HepG2 (cell line): ENCODE data around the gene FASLG. TPM values are rescaled to one million over a fixed set of nuclear protein-coding genes. Genes with fewer than 3 reads are reported as not detected.

Experiments
- ATAC-seq: fragments of 200-7000 bp; cut with Tn5 transposase; 3 replicates; pipeline ENCODE4 v1.9.1; 2020; ENCODE audit warnings: mild to moderate bottlenecking, moderate library complexity
- BruUV-seq: library from RNA; stranded (reverse); fragments of 400-500 nt; replicated peaks from 2 replicates; lab custom pipeline; 2021; lab: Mats Ljungman, UMichigan
- CTCF ChIA-PET: fragments of 300-600 bp; formaldehyde crosslinking; extraction: SDS; loops from one replicate; lab custom pipeline; 2021; ENCODE audit warnings: low total read pairs, inconsistent platforms, low intra/inter-chr PET ratio; lab: Yijun Ruan, JAX
- POLR2A ChIA-PET: fragments of 350-600 bp; sonication (Branson Sonifier 250); formaldehyde crosslinking; loops from one replicate; lab custom pipeline; 2020; ENCODE audit warnings: antibody characterized with exemption, inconsistent platforms; lab: Yijun Ruan, JAX
- DNase-seq: peaks from one replicate; pipeline ENCODE4 v3.0.0-alpha.2; 2015; ENCODE audit warnings: low spot score
- FAIRE-seq: peaks from 3 replicates; lab custom pipeline; 2011; peaks lifted over from hg19 to GRCh38; lab: Jason Lieb, UNC
- H2AFZ ChIP-seq: one replicate; pipeline ENCODE4 v1.6.1; 2011; ENCODE audit warnings: low read length, inconsistent platforms
- H3K27ac ChIP-seq: fragments of 300-600 bp; 3 replicates; pipeline ENCODE4 v1.8.0; 2011; ENCODE audit warnings: mixed run types, mild to moderate bottlenecking, mixed read lengths, low read length, inconsistent platforms; ENCODE audit not compliant: insufficient read depth; ENCODE audit errors: extremely low read length
- H3K27me3 ChIP-seq, 2 experiments: fragments of 200-600 bp in 1 of 2; 2 replicates in 1 of 2; 3 replicates in 1 of 2; pipeline versions ENCODE4 v1.6.0 to v1.8.0; 2011; ENCODE audit warnings: low read length in 2 of 2, mild to moderate bottlenecking in 2 of 2, moderate library complexity in 2 of 2, inconsistent platforms in 1 of 2; ENCODE audit not compliant: insufficient read depth in 2 of 2, control insufficient read depth in 1 of 2
- H3K36me3 ChIP-seq, 2 experiments: fragments of 200-600 bp in 1 of 2; replicated peaks in 1 of 2; 2 replicates in 1 of 2; 3 replicates in 1 of 2; pipeline versions ENCODE4 v1.5.1 to v1.8.0; 2011; ENCODE audit warnings: low read length in 2 of 2, inconsistent platforms in 1 of 2; ENCODE audit not compliant: insufficient read depth in 2 of 2, control insufficient read depth in 1 of 2
- H3K4me1 ChIP-seq: 2 replicates; pipeline ENCODE4 v1.5.1; 2012; ENCODE audit warnings: low read length, inconsistent platforms; ENCODE audit not compliant: insufficient read depth
- H3K4me2 ChIP-seq: 2 replicates; pipeline ENCODE4 v1.6.0; 2011; ENCODE audit warnings: low read depth, low read length, inconsistent platforms
- H3K4me3 ChIP-seq, 3 experiments: fragments of 200-600 bp in 1 of 3; sonication (generic), shearing (Covaris generic) in 1 of 3; replicated peaks in 1 of 3; 2 replicates each; pipeline ENCODE4 v1.5.1; 2011 to 2016; ENCODE audit warnings: low read length in 3 of 3, inconsistent platforms in 2 of 3, low read depth in 2 of 3, mild to moderate bottlenecking in 2 of 3, control low read depth in 1 of 3, mixed read lengths in 1 of 3; ENCODE audit not compliant: insufficient read depth in 1 of 3
- H3K79me2 ChIP-seq: one replicate; pipeline ENCODE4 v1.6.1; 2011; ENCODE audit warnings: low read length, inconsistent platforms; ENCODE audit not compliant: insufficient read depth
- H3K9ac ChIP-seq: 2 replicates; pipeline ENCODE4 v1.6.0; 2011; ENCODE audit warnings: mild to moderate bottlenecking, low read depth, low read length, inconsistent platforms; ENCODE audit not compliant: insufficient read depth
- H3K9me3 ChIP-seq: 2 replicates; pipeline ENCODE4 v1.5.1; 2012; ENCODE audit warnings: mild to moderate bottlenecking, low read length
- H4K20me1 ChIP-seq: 2 replicates; pipeline ENCODE4 v1.6.0; 2011; ENCODE audit warnings: inconsistent platforms, mild to moderate bottlenecking, low read length, moderate library complexity; ENCODE audit not compliant: insufficient read depth
- FOSL2 ChIP-seq: sonication (generic); formaldehyde crosslinking; IDR thresholded peaks from 2 replicates; pipeline ENCODE4 v1.4.0; 2020; ENCODE audit warnings: missing genetic modification reagents
- RXRB ChIP-seq: IDR thresholded peaks from 2 replicates; pipeline ENCODE4 v1.6.1; 2016; ENCODE audit warnings: borderline replicate concordance, missing genetic modification reagents, missing compliant biosample characterization
- ZNF775 ChIP-seq: sonication (generic); formaldehyde crosslinking; IDR thresholded peaks from 2 replicates; pipeline ENCODE4 v1.4.0; 2020; ENCODE audit warnings: missing genetic modification reagents, mild to moderate bottlenecking, moderate library complexity, borderline replicate concordance
- WGBS: methylation state at CpG from one replicate; pipeline ENCODE4 v1.1.6; 2017; ENCODE audit warnings: low lambda C conversion rate; 5-methylcytosine and 5-hydroxymethylcytosine counted together
- in situ Hi-C: cut with HindIII; loops from 2 replicates; pipeline ENCODE4 v1.10.0; 2017; ENCODE audit warnings: low pct_unique_long_range_greater_than_20kb; ENCODE audit not compliant: extremely low pct_ligation_motif_present
- intact Hi-C: fragments of 100-400 bp; cut with micrococcal nuclease; formaldehyde crosslinking; loops from one replicate; pipeline ENCODE4 v1.10.0; 2022; ENCODE audit not compliant: unreplicated experiment
- polyA plus RNA-seq, 8 experiments: library from polyadenylated mRNA; depleted of rRNA in 3 of 8; stranded (reverse) in 7 of 8; unstranded in 1 of 8; fragments of >200 nt; fragmentation: Illumina TruSeq in 4 of 8; extraction: Trizol in 4 of 8; gene quantifications; 2 replicates each; pipeline versions ENCODE4 v1.2.1 to v1.2.3, GENCODE V29; 2011 to 2016; ENCODE audit warnings: low read depth in 4 of 8, missing spikeins in 1 of 8, mixed read lengths in 1 of 8; ENCODE audit not compliant: insufficient read depth in 1 of 8
- total RNA-seq, 5 experiments: library from RNA; depleted of rRNA; stranded (reverse); fragments of >200 nt; fragmentation: Illumina TruSeq; extraction: Trizol; gene quantifications; 2 replicates each; pipeline ENCODE4 v1.2.3, GENCODE V29; 2016; ENCODE audit warnings: low read depth in 1 of 5
- TF ChIP-seq, protein P1 (sequence below): sonication (generic); formaldehyde crosslinking; IDR thresholded peaks from 2 replicates; pipeline ENCODE4 v1.5.1; 2020; ENCODE audit warnings: mild to moderate bottlenecking, missing genetic modification reagents, borderline replicate concordance

FASLG gene
- total and polyA plus RNA-seq, 2 of the 13 experiments (the other 11 are each of a cell fraction or from before 2014, with no cell fraction given): 0.08 TPM; not detected in 1

DNA sequence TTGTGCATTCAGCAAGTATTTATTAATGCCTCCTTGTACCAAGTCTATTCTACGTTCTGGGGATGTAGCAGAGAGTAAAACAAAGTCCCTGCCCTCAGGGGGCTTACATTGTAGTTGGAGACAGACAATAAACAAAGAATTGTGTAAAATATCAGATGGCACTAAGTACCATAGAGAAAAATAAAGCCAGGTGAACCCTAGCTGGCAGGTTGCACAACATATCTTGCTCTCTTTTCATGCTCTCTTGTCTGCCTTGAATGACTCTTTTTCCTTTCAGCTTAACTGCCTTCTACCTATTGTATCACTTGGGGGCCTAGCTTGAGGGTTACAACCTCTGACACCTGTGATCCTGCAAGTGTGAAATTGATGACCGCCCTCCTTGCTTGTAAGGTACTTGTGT, 20.7 kb upstream of the FASLG start (continued):
- TF ChIP-seq, protein P1, sequence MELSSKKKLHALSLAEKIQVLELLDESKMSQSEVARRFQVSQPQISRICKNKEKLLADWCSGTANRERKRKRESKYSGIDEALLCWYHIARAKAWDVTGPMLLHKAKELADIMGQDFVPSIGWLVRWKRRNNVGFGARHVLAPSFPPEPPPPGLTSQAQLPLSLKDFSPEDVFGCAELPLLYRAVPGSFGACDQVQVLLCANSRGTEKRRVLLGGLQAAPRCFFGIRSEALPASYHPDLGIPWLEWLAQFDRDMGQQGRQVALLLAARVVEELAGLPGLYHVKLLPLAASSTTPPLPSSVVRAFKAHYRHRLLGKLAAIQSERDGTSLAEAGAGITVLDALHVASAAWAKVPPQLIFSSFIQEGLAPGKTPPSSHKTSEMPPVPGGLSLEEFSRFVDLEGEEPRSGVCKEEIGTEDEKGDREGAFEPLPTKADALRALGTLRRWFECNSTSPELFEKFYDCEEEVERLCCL (CRISPR knock-in tag): no peak
- TF ChIP-seq, all 625 proteins: peak for 0

DNA sequence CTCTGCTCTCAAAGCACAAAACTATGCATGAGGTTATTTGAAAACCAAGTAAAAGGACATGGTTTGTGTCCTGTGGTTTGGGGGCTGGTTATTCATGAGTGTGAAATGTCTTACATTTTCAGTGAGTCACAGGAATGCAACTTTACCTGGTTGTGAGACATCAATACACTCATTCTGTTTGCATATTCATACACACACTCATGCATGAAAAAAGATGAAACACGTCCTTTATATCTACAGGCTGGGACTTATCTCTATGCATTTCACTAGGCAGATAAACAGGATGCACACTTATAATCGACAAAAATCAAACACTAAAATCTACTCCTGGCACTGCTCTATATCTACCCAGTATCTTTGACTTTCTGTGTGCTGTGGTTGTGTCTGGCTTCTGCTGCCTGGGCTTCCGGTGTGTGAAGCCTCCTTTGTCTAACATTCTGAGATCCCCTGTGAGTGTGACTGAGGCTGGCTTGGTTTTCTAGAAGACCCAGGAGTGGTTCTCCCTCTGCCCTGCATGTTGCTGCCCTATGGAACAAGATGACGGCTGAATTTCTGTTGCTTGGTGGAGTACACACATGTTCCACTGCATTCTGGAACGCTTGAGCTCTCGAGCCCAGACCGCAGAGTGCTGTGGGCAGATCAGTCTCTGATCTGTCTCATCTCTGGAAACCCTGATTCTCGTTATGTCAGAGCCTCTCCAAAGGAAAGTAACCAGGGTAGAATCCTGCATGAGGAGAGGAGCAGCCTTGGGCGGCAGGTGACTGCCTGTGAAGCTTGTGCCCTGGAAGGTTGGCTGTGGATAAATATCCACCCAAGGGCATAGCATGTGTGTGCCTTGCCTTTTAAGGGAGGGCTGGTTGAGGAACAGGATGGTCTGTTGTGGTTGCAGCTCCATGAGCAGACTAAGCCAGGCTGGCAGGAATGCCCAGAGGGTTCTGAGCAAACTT, 19.7 kb upstream of the FASLG start:
- ChIA-PET CTCF (no interaction called here), POLR2A (no interaction called here)
- H3K27ac ChIP-seq: no peak overlapping the region
- H3K4me2 ChIP-seq: peak overlapping the region; percentile 15; the same call in 1 of the 2 replicates
- DNase-seq: peak; percentile 24
- peaks cover 26% of the 10 kb centered on the region for H3K4me1 ChIP-seq
- 16% methylated on average over 8 of the region's 9 CpGs for WGBS
- FAIRE-seq: no peak
- in situ Hi-C loops: no loop called here
- no peaks in the 10 kb centered on the region for H3K36me3 ChIP-seq
- peaks cover 0 to under 1% of the 10 kb centered on the region in 2 experiments; a peak in 1 of 5 replicates for H3K27me3 ChIP-seq
- H2AFZ ChIP-seq: peak overlapping the region; percentile 40
- intact Hi-C loops: no loop called here
- 0 out of 2 replicates have a peak, but pooled peaks have one; percentile 14 for TF ChIP-seq FOSL2 (CRISPR knock-in tag)
- TF ChIP-seq ZNF775: no peak
- no peak for TF ChIP-seq RXRB (CRISPR knock-in tag)
- H3K4me3 ChIP-seq: no peak overlapping the region
- no TSS peak for BruUV-seq
- no peaks in the 10 kb centered on the region for H4K20me1 ChIP-seq
- H3K79me2 ChIP-seq: no peaks in the 10 kb centered on the region
- no peaks in the 10 kb centered on the region for H3K9me3 ChIP-seq
- ATAC-seq: no peak; the same call in 2 of the 3 replicates
- no peak overlapping the region for H3K9ac ChIP-seq
